Measurements from ENCODE around the gene CRYL1.

Gene CRYL1, protein sequence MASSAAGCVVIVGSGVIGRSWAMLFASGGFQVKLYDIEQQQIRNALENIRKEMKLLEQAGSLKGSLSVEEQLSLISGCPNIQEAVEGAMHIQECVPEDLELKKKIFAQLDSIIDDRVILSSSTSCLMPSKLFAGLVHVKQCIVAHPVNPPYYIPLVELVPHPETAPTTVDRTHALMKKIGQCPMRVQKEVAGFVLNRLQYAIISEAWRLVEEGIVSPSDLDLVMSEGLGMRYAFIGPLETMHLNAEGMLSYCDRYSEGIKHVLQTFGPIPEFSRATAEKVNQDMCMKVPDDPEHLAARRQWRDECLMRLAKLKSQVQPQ

DNA sequence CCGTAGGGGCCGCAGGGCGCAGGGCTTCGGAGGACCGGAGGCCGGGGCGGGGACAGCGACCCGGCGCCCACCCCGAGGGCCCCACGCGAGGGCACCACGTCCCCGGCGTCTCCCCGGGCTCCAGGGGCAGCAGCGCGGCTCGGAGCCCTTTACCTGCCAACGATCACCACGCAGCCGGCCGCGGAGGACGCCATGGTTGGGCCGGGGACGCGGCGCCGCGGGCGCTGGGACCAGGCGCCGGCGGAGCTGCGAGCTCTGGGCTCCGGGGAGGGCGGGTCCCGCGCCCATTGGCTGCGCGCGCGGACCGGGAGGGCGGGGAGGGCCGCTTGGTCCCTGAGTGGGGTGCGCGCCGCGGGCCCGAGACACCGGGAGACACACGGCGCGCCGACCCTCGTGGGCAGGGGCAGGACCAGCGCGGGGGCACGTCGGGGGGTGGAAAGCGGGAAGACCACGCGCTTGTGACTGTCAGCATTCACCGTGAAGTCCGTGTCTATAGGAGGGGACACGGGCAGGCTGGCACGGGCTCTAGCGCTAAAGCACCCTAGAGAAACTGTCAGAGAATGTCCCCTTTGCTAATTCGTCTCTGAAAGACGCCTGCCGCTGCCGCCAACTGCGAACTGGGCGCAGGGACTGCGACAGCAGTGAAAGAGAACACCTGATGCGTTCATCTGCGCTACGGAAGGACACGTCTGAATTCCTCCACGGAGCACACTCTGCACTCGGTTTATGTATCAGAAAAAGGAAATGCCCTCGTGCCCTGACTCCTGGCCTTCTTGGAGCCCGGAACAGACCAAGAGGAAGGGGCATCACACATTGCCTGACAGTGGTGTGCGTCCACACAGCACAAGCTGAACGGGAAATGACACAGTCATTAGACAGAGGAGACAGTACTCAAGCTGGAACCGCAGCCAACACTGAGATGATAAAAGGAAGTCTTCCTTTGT is at the start of gene CRYL1:
CRYL1 (minus strand) TSS at position 257 of the 944 bp plus-strand sequence; CDS start at position 194, 63 bp downstream.
- Histone ChIP-seq H3K9me3 (ENCODE audit: control insufficient read depth, insufficient read depth, low read length) (no peaks in the 10 kb centered on the region), H3K36me3 (ENCODE audit: control insufficient read depth, insufficient read depth, low read length) (no peaks in the 10 kb centered on the region; the same call in 1 of the 2 replicates), H3K4me1 (ENCODE audit: control insufficient read depth, insufficient read depth, low read length) (no peaks in the 10 kb centered on the region), H3K27ac (ENCODE audit: low read length) (no peak within 1 kb of the TSS), H3K27me3 (ENCODE audit: control insufficient read depth, insufficient read depth, low read length) (peaks cover 11% of the 10 kb centered on the region; the same call in 1 of the 2 replicates), H3K4me3 (ENCODE audit: low read length) (peak within 1 kb of the TSS; percentile 68)
- no CpG with 5 or more reads among the region's 89 CpGs for WGBS (ENCODE audit: insufficient coverage, insufficient read length)
- no peak for DNase-seq (ENCODE audit: low read depth, low spot score)

DNA sequence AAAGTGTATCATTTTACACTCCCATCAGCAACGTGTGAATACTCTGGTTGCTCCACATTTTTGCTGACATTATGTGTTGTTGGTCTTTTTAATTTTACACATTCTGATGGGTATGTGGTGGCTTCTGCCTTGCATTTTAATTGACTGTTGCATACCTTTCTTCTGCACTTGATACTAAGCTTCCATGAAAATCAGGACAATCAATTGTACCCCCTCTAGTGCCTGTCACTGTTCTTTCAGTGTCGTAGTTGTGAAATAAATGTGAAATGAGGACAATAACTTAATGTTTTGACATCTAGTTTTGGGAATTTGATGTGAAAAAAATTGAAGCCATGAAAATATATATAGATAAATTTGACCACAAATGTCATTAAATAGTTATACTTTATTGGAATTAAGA is 48.0 kb upstream of the CRYL1 start:
- H3K4me3 ChIP-seq (ENCODE audit: low read length): no peak overlapping the region
- no CpG with 5 or more reads among the region's 2 CpGs for WGBS (ENCODE audit: insufficient coverage, insufficient read length)
- no peaks in the 10 kb centered on the region for H3K27me3 ChIP-seq (ENCODE audit: control insufficient read depth, insufficient read depth, low read length)
- no peaks in the 10 kb centered on the region for H3K4me1 ChIP-seq (ENCODE audit: control insufficient read depth, insufficient read depth, low read length)
- no peaks in the 10 kb centered on the region for H3K36me3 ChIP-seq (ENCODE audit: control insufficient read depth, insufficient read depth, low read length)
- DNase-seq (ENCODE audit: low read depth, low spot score): no peak
- H3K9me3 ChIP-seq (ENCODE audit: control insufficient read depth, insufficient read depth, low read length): no peaks in the 10 kb centered on the region
- H3K27ac ChIP-seq (ENCODE audit: low read length): no peak overlapping the region

DNA sequence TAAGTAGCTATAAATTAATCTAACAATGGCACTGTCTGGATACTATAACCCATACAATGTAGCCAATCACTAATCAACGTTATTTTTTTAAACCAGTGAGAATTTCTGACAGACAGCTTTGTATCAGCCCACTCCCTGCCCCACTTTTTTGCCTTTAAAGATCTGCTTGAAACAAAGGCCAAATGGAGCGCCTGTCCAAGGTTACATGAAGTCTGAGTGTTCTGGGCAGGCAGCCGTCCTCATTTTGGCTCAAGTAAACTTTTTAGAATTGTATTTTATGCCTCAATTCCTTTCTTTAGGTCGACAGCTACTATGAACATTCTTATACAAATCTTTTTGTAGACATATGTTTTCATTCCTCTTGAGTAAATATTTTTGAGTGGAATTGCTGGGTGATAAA is 47.5 kb upstream of the CRYL1 start:
- H3K4me1 ChIP-seq (ENCODE audit: control insufficient read depth, insufficient read depth, low read length): no peaks in the 10 kb centered on the region
- H3K4me3 ChIP-seq (ENCODE audit: low read length): no peak overlapping the region
- WGBS (ENCODE audit: insufficient coverage, insufficient read length): no CpG with 5 or more reads among the region's 4 CpGs
- DNase-seq (ENCODE audit: low read depth, low spot score): no peak
- no peaks in the 10 kb centered on the region for H3K36me3 ChIP-seq (ENCODE audit: control insufficient read depth, insufficient read depth, low read length)
- H3K27me3 ChIP-seq (ENCODE audit: control insufficient read depth, insufficient read depth, low read length): no peaks in the 10 kb centered on the region
- no peaks in the 10 kb centered on the region for H3K9me3 ChIP-seq (ENCODE audit: control insufficient read depth, insufficient read depth, low read length)
- H3K27ac ChIP-seq (ENCODE audit: low read length): no peak overlapping the region

DNA sequence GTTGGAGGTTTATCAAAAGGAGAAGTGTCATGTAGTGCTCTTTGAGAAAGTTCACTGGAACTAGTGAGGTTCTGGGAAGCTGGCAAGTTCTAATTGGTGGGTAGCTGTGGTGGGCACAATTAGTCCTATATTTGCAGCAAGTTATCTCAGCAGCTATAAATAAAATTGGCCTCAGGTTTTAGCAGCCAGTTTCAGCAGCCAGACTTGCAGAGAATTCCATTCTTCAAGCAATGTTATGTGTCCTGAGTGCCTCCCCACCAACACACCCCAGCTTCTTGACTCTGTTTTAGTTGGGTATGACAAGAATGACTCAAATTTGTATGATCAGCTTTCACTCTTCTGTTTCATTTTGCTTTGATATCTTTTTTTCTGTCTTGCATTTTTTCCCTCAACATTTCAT is 46.0 kb upstream of the CRYL1 start:
- Histone ChIP-seq H3K27ac (ENCODE audit: low read length) (no peak overlapping the region), H3K4me3 (ENCODE audit: low read length) (no peak overlapping the region), H3K4me1 (ENCODE audit: control insufficient read depth, insufficient read depth, low read length) (no peaks in the 10 kb centered on the region), H3K27me3 (ENCODE audit: control insufficient read depth, insufficient read depth, low read length) (no peaks in the 10 kb centered on the region), H3K9me3 (ENCODE audit: control insufficient read depth, insufficient read depth, low read length) (no peaks in the 10 kb centered on the region), H3K36me3 (ENCODE audit: control insufficient read depth, insufficient read depth, low read length) (no peaks in the 10 kb centered on the region)
- no peak for DNase-seq (ENCODE audit: low read depth, low spot score)

DNA sequence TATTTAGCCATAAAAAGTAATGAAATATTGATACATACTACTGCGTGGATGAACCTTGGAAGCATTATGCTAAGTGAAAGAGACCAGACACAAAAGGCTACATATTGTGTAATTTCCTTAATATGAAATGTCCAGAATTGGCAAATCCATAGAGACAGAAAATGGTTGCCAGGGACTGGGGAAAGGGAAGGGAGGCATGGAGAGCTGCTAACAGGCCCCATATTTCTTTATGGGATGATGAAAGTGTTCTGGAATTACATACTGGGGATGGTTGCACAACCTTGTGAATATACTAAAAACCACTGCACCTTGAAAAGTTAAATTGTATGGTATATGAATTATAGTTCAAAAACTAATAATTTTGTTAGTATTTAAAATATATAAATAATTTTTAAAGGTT is 44.9 kb upstream of the CRYL1 start:
- Histone ChIP-seq H3K36me3 (ENCODE audit: control insufficient read depth, insufficient read depth, low read length) (no peaks in the 10 kb centered on the region), H3K9me3 (ENCODE audit: control insufficient read depth, insufficient read depth, low read length) (no peaks in the 10 kb centered on the region), H3K4me1 (ENCODE audit: control insufficient read depth, insufficient read depth, low read length) (no peaks in the 10 kb centered on the region), H3K27me3 (ENCODE audit: control insufficient read depth, insufficient read depth, low read length) (no peaks in the 10 kb centered on the region), H3K4me3 (ENCODE audit: low read length) (no peak overlapping the region), H3K27ac (ENCODE audit: low read length) (no peak overlapping the region)
- DNase-seq (ENCODE audit: low read depth, low spot score): no peak
- WGBS (ENCODE audit: insufficient coverage, insufficient read length): no CpG with 5 or more reads among the region's 1 CpG

DNA sequence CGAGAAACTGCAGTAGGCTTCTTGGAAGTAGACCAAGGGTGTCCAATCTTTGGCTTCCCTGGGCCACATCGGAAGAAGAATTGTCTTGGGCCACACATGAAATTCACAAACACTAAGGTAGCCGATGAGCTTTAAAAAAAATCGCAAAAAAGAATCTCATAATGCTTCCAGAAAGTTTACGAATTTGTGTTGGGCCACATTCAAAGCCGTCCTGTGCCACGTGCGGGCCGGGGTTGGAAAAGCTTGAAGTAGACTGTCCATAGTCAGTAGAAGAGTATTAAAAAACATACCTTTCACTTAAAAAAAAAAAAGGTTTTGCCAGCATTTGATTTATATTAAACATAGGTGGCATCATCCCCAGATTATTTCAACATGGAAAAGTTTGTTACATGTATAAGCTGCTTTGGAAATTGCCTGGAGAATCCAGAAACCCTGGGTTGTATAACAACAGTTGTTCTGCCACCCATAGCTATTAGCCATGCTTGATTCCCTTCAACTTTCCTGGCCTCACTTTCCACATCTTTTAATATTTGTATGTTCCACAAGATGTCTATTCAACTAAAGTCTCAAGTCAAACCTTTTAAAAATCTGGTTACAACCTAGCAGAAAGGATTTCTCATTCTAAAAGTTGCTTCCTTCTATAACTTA is 42.3 kb upstream of the CRYL1 start:
- H3K4me1 ChIP-seq (ENCODE audit: control insufficient read depth, insufficient read depth, low read length): no peaks in the 10 kb centered on the region
- no peak overlapping the region for H3K27ac ChIP-seq (ENCODE audit: low read length)
- no peak overlapping the region for H3K4me3 ChIP-seq (ENCODE audit: low read length)
- no peak for DNase-seq (ENCODE audit: low read depth, low spot score)
- H3K9me3 ChIP-seq (ENCODE audit: control insufficient read depth, insufficient read depth, low read length): no peaks in the 10 kb centered on the region
- no peaks in the 10 kb centered on the region for H3K27me3 ChIP-seq (ENCODE audit: control insufficient read depth, insufficient read depth, low read length)
- H3K36me3 ChIP-seq (ENCODE audit: control insufficient read depth, insufficient read depth, low read length): no peaks in the 10 kb centered on the region
- whole genome bisulfite sequencing (ENCODE audit: insufficient coverage, insufficient read length): no CpG with 5 or more reads among the region's 9 CpGs

DNA sequence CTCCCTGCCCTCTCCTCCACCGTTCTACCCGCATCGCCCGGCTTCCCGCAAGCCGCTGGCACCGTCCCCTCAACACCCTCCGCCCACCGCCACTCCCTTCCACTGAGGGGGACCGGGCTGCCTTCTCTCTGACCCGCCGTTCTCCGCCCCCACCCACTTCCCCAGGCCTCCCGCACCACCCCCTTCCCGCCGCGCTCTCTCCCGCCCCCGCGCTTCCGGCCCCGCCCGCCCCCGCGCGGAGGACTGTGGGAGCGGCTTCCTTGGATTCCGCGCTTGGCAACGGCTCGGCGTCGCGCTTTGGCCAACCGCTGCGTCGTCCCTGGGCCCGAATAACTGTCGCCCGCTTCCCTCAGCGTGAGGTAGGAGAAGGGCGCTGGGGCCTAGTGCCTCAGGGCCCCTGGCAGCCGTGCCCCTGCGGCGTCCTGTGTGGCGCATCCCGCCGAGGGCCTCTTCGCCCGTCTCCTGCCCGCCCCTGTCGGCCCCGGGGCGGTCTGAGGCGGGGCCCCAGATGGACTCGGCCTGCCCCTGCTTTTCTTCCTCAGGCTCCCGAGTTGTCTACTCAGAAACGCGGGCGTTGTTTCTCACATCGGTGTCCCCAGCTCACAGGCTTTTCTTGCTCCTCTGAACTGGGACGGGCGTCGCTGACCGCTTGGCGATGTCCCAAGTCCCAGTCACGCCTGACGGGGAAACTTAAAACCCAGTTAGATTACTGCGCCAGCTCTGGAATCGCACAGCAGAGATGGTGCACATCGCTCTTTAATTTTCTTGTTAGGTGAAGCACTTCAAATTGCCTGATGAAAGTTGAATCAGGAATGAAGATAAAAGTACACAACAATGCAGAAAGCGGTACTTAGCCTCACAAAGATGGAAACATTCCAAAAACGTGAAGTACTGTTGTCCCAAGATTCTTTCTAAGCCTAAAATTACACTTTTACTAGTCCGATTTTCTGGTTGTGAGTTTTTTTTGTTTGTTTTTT is 41.5 kb upstream of the CRYL1 start, which contains the start of gene IFT88:
IFT88 (plus strand) TSS at position 260 of the 977 bp plus-strand sequence. CDS start 7,229 bp downstream, outside the sequence.
- Histone ChIP-seq H3K4me1 (ENCODE audit: control insufficient read depth, insufficient read depth, low read length) (no peaks in the 10 kb centered on the region), H3K9me3 (ENCODE audit: control insufficient read depth, insufficient read depth, low read length) (no peaks in the 10 kb centered on the region), H3K36me3 (ENCODE audit: control insufficient read depth, insufficient read depth, low read length) (no peaks in the 10 kb centered on the region), H3K27me3 (ENCODE audit: control insufficient read depth, insufficient read depth, low read length) (no peaks in the 10 kb centered on the region), H3K27ac (ENCODE audit: low read length) (no peak within 1 kb of the TSS), H3K4me3 (ENCODE audit: low read length) (peak within 1 kb of the TSS; percentile 79)
- peak; percentile 55 for DNase-seq (ENCODE audit: low read depth, low spot score)
- no CpG with 5 or more reads among the region's 74 CpGs for WGBS (ENCODE audit: insufficient coverage, insufficient read length)

DNA sequence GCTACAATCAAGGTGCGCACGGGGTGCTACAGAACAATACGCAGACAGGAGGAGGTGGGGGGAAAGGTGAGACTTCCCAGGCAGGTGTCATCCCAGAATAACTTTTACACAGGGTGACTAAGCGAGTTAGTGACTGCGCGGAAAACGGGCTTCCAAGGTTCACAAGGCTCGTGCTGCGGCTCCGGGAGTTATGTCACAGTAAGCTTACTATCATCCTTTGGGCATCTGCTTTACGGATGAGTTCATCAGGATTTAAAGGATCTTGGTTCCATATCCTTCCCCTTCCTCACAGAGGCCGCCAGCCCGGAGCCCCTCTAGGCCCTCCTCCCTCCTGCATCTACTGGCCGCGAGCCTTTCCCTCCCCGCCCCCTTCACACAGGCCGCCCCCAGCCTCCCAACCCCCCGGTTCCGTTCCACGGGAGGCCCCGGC is 40.8 kb upstream of the CRYL1 start:
- H3K9me3 ChIP-seq (ENCODE audit: control insufficient read depth, insufficient read depth, low read length): no peaks in the 10 kb centered on the region
- DNase-seq (ENCODE audit: low read depth, low spot score): peak; percentile 18
- H3K27me3 ChIP-seq (ENCODE audit: control insufficient read depth, insufficient read depth, low read length): no peaks in the 10 kb centered on the region
- H3K4me3 ChIP-seq (ENCODE audit: low read length): peak overlapping the region; percentile 79; the same call in 1 of the 2 replicates
- no peaks in the 10 kb centered on the region for H3K4me1 ChIP-seq (ENCODE audit: control insufficient read depth, insufficient read depth, low read length)
- H3K36me3 ChIP-seq (ENCODE audit: control insufficient read depth, insufficient read depth, low read length): no peaks in the 10 kb centered on the region
- no peak overlapping the region for H3K27ac ChIP-seq (ENCODE audit: low read length)
- no CpG with 5 or more reads among the region's 21 CpGs for WGBS (ENCODE audit: insufficient coverage, insufficient read length)

DNA sequence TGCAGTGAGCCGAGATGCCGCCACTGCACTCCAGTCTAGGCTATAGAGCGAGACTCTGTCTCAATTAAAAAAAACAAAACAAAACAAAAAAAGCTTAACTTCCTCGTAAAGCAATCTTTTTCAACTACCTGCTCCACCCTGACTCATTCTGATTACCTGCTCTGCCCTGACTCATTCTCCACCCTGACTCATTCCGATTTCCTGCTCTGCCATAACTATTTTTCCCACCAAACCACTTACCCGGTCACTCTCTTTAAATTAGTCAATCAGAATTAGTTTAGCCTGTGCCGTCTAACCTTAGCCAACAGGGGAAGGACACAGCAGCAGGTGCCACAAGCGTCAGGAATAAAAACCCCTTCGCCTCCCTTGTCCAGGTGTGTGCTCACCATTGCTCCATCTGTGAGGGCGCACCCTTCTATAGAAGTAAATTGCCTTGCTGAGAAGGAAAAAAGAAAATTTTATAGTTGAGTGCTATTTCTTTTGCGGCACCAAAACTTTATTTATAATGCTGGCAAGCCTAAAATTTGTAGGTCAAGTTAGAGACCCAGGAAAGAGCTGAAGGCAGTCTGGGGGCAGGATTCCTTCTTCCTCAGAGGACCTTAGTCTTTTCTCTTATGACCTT is 39.6 kb upstream of the CRYL1 start:
- no peak overlapping the region for H3K4me3 ChIP-seq (ENCODE audit: low read length)
- no CpG with 5 or more reads among the region's 11 CpGs for WGBS (ENCODE audit: insufficient coverage, insufficient read length)
- no peak overlapping the region for H3K27ac ChIP-seq (ENCODE audit: low read length)
- H3K4me1 ChIP-seq (ENCODE audit: control insufficient read depth, insufficient read depth, low read length): no peaks in the 10 kb centered on the region
- DNase-seq (ENCODE audit: low read depth, low spot score): no peak
- no peaks in the 10 kb centered on the region for H3K36me3 ChIP-seq (ENCODE audit: control insufficient read depth, insufficient read depth, low read length)
- no peaks in the 10 kb centered on the region for H3K9me3 ChIP-seq (ENCODE audit: control insufficient read depth, insufficient read depth, low read length)
- H3K27me3 ChIP-seq (ENCODE audit: control insufficient read depth, insufficient read depth, low read length): no peaks in the 10 kb centered on the region
